ENCODE results near the gene PRDM11. TPM values are rescaled to one million over a fixed set of nuclear protein-coding genes. Genes with fewer than 3 reads are reported as not detected.
"Not testable (repeated sequence)": the region's sequence is repeated elsewhere in the genome, so short reads cannot be mapped to it uniquely, and the experiment has no call there.

PRDM11 gene
- total RNA-seq, 2 donors from 2014 or later: 1.2 to 2.0 TPM

DNA sequence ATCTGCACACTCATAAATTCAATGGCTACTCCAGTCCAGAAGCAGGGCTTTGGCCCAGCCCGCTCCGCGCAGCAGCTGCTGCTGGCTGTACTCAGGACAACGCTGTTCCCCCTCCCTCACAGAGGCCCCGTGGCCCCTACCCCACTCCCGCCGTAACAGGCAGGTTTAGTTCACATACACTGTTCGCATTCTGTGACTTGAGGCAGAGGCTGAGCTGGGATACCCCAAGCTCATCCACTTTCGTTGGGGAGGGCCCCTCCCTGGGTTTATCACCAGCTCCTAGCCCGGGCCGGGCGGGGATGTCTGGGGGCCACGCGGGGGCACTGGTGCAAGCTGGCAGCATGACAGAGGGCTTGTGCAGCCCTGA, 87.3 kb downstream of the PRDM11 start:
- H3K27ac Mint-ChIP-seq: no peak overlapping the region

DNA sequence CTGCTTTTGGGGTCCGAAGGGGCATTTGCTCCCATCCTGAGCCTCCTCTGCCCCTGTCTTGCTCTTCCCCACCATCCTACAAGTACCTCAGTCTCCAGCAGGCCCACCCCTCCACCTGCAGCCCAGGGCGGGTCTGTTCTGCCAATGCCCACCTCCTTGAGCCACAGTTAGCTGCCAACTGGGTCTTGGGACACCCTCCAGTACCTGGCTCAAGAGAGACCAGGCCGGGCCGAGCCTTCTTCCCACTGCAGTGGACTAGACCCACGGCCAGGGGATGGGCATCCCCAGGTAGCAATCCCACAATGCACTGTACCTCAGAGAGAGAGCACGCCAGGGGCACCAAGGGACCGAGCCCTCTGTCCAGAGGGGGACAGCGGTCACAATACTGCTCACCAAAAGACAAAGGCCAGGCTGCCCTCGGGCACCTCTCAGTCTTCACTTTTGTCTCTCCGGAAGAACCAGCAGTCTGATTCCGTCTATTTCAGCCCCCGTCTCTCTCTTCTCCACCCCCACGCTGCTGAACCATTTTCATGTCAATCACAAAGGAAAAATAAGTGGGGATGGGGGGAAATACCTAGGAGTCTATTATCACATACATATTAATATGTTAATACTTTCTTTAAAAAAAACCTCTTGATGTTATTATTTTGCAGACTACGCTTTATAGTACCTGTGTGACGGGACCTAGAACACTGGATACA, 88.0 kb downstream of the PRDM11 start:
- no peaks in the 10 kb centered on the region for H3K4me1 Mint-ChIP-seq (ENCODE audit: low read depth)

More for the DNA sequence above, 87.3 kb downstream of the PRDM11 start:
- peaks cover 30% of the 10 kb centered on the region for H3K27me3 Mint-ChIP-seq (ENCODE audit: low read depth)
- no peaks in the 10 kb centered on the region for H3K36me3 Mint-ChIP-seq (ENCODE audit: insufficient read depth in 2 of 2)
- H3K4me3 Mint-ChIP-seq: no peak overlapping the region
- H3K9me3 Mint-ChIP-seq: no peaks in the 10 kb centered on the region
- ATAC-seq (replicated peaks in 1 of 2) (peak; percentile 9 to 18), DNase-seq (no peak)
- no peaks in the 10 kb centered on the region for H3K4me1 Mint-ChIP-seq (ENCODE audit: low read depth)

DNA sequence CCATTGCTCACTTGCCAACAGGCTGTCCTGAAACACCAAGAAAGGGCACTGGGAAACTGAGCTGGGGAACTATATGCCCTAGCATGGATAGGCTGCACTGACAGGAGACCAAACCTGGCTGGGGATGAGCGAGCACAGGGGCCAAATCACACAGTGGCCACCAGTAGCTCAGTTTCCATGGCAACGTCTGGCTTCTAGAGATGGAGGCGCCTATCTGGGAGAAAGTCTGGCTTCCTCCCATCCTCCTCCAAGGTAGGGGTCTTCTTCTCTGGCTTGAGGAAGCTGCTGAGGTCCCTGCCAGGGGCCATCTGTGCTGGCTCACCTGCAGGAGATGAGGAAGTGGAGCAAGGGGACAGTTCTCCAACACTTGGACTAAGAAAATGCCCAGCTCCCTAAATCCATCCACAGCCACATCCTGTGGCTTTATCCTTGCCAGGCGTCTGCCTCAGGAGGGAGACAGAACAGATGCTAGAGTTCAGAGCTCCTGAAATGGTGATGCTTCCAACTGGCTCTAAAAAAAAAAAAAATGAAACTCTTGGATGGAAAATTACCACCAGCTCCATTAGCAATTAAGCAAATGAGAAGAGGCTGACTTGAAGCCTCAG, 91.4 kb downstream of the PRDM11 start:
- no peak overlapping the region for H3K27ac Mint-ChIP-seq
- H3K4me3 Mint-ChIP-seq: no peak overlapping the region
- peaks cover 3 to 4% of the 10 kb centered on the region in 2 donors for H3K9me3 Mint-ChIP-seq
- H3K36me3 Mint-ChIP-seq (ENCODE audit: insufficient read depth in 2 of 2): no peaks in the 10 kb centered on the region
- DNase-seq (no peak), ATAC-seq (replicated peaks in 1 of 2) (no peak)
- peaks cover 35% of the 10 kb centered on the region for H3K27me3 Mint-ChIP-seq (ENCODE audit: low read depth)
- no peaks in the 10 kb centered on the region for H3K4me1 Mint-ChIP-seq (ENCODE audit: low read depth)

More for the DNA sequence above, 88.0 kb downstream of the PRDM11 start:
- no peaks in the 10 kb centered on the region for H3K36me3 Mint-ChIP-seq (ENCODE audit: insufficient read depth in 2 of 2)
- H3K27me3 Mint-ChIP-seq (ENCODE audit: low read depth): peaks cover 30% of the 10 kb centered on the region
- H3K4me3 Mint-ChIP-seq: no peak overlapping the region
- ATAC-seq (replicated peaks in 1 of 2) (no peak), DNase-seq (no peak)
- no peak overlapping the region for H3K27ac Mint-ChIP-seq
- peaks cover 0 to 2% of the 10 kb centered on the region in 2 donors for H3K9me3 Mint-ChIP-seq

DNA sequence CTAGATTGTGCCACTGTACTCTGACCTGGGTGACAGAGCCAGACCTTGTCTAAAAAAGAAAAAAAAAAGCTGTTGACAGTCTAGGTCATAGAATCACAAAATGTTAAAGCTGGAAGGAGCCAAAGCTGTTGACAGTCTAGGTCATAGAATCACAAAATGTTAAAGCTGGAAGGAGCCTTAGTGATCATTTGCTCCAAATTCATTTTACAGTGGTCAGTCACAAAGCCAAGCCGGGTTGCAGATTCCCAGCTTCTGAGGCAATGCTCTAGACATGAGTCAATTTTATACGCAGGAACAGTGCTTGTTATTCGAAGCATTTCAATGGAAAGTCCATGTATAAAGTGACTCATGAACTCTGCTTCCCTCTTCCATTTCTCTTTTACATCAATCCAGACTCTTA, 92.3 kb downstream of the PRDM11 start:
- H3K4me1 Mint-ChIP-seq (ENCODE audit: low read depth): no peaks in the 10 kb centered on the region

DNA sequence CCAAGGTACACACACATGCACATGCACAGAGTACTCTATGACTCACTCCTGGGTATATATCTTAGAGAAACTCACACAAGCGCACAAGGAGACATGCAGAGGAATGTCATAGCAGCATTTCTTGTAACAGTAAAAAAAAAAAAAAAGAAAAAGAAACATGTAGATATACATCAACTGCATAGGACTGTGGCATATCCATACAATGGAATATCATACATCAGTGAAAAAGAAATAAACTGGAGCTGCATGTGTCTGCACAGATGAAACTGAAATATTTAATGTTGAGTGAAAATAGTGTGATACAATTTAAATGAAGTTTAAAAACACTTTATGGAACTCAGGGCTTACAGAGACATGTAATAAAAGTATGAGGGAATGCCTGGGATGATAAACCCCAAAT, 93.3 kb downstream of the PRDM11 start:
- Mint-ChIP-seq H3K27ac (no peak overlapping the region), H3K4me1 (ENCODE audit: low read depth) (no peaks in the 10 kb centered on the region), H3K36me3 (ENCODE audit: insufficient read depth in 2 of 2) (no peaks in the 10 kb centered on the region), H3K4me3 (no peak overlapping the region), H3K9me3 (peaks cover 3 to 4% of the 10 kb centered on the region in 2 donors), H3K27me3 (ENCODE audit: low read depth) (peaks cover 35% of the 10 kb centered on the region)
- ATAC-seq (replicated peaks in 1 of 2) (no peak), DNase-seq (no peak)

More for the DNA sequence above, 92.3 kb downstream of the PRDM11 start:
- peaks cover 3 to 4% of the 10 kb centered on the region in 2 donors for H3K9me3 Mint-ChIP-seq
- H3K27me3 Mint-ChIP-seq (ENCODE audit: low read depth): peaks cover 35% of the 10 kb centered on the region
- DNase-seq (no peak), ATAC-seq (replicated peaks in 1 of 2) (no peak)
- H3K36me3 Mint-ChIP-seq (ENCODE audit: insufficient read depth in 2 of 2): no peaks in the 10 kb centered on the region
- no peak overlapping the region for H3K4me3 Mint-ChIP-seq
- no peak overlapping the region for H3K27ac Mint-ChIP-seq

- no peak for ATAC-seq (replicated peaks in 1 of 2)
- H3K36me3 Mint-ChIP-seq (ENCODE audit: insufficient read depth in 2 of 2): no peaks in the 10 kb centered on the region
- H3K27ac Mint-ChIP-seq: no peak overlapping the region
- peaks cover 7% of the 10 kb centered on the region for H3K27me3 Mint-ChIP-seq (ENCODE audit: low read depth)
- H3K9me3 Mint-ChIP-seq: peaks cover 3 to 4% of the 10 kb centered on the region in 2 donors
- H3K4me3 Mint-ChIP-seq: no peak overlapping the region
- no peak for DNase-seq
- H3K4me1 Mint-ChIP-seq (ENCODE audit: low read depth): no peaks in the 10 kb centered on the region
These were observed 97.5 kb downstream of the PRDM11 start for GRCh38 chr11:45243967-45244366.

GRCh38 chr11:45245218-45246045, 99.0 kb downstream of the PRDM11 start:
- Mint-ChIP-seq H3K27me3 (ENCODE audit: low read depth) (peaks cover 10% of the 10 kb centered on the region), H3K4me3 (no peak overlapping the region), H3K27ac (no peak overlapping the region), H3K4me1 (ENCODE audit: low read depth) (no peaks in the 10 kb centered on the region), H3K36me3 (ENCODE audit: insufficient read depth in 2 of 2) (no peaks in the 10 kb centered on the region), H3K9me3 (no peaks in the 10 kb centered on the region)
- ATAC-seq (replicated peaks in 1 of 2) (no peak), DNase-seq (no peak)

DNA sequence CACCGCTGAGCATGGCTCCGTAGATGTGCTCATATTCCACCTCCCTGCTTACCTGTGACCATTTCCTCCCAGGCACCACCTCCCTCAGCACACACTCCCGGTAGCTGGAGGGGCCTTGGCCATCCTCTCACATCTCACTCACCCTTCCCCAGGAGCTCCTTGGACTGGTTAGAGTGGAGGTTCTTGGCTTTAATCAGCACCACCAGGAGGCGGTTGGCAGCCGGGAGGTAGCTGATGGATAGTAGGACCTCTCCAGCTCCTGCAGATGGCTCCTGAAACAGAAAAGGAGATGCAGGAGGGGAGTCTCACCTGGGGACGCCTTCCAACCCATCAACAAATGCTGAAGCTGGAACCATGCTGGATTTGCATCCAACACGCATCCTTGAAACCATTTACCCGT, 99.8 kb downstream of the PRDM11 start:
- Mint-ChIP-seq H3K9me3 (no peaks in the 10 kb centered on the region), H3K27me3 (ENCODE audit: low read depth) (peaks cover 6% of the 10 kb centered on the region), H3K4me1 (ENCODE audit: low read depth) (no peaks in the 10 kb centered on the region), H3K27ac (no peak overlapping the region), H3K36me3 (ENCODE audit: insufficient read depth in 2 of 2) (no peaks in the 10 kb centered on the region), H3K4me3 (no peak overlapping the region)
- no peak for ATAC-seq (replicated peaks in 1 of 2)
- no peak for DNase-seq

- Mint-ChIP-seq H3K27ac (no peak overlapping the region), H3K36me3 (ENCODE audit: insufficient read depth in 2 of 2) (no peaks in the 10 kb centered on the region), H3K27me3 (ENCODE audit: low read depth) (peaks cover 6% of the 10 kb centered on the region), H3K4me3 (no peak overlapping the region), H3K4me1 (ENCODE audit: low read depth) (no peaks in the 10 kb centered on the region), H3K9me3 (no peaks in the 10 kb centered on the region)
- no peak for DNase-seq
- ATAC-seq (replicated peaks in 1 of 2): no peak
These were observed 101.0 kb downstream of the PRDM11 start for GRCh38 chr11:45247433-45247832.

DNA sequence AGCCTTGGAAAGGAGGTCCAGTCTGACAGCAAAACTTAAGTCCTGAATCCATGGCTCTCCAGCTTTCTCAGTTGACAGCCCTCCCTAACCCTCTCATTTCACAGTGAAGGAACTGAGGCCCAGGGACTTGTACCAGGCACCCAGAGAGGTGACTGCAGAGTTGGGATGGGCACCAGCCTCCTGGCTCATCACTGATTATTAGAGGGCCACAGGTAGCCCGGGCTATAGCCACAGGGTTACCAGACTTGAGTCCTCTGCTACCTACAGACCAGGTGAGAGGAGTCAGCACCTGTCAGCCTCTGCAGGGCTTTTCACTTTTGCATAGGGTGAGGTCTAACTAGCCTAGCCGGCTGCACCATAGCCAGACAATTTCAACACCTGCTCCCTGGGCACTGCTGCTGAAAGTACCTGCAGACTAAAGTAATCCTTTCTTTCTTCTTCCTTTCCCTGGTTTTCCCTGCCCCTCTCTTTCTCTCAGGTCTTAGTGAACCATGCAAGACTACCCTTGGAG, 102.1 kb downstream of the PRDM11 start:
- no peaks in the 10 kb centered on the region for H3K36me3 Mint-ChIP-seq (ENCODE audit: insufficient read depth in 2 of 2)
- peaks cover 6% of the 10 kb centered on the region for H3K27me3 Mint-ChIP-seq (ENCODE audit: low read depth)
- ATAC-seq (replicated peaks in 1 of 2): no peak
- H3K4me3 Mint-ChIP-seq: no peak overlapping the region
- H3K27ac Mint-ChIP-seq: no peak overlapping the region
- no peak for DNase-seq
- no peaks in the 10 kb centered on the region for H3K4me1 Mint-ChIP-seq (ENCODE audit: low read depth)
- no peaks in the 10 kb centered on the region for H3K9me3 Mint-ChIP-seq

DNA sequence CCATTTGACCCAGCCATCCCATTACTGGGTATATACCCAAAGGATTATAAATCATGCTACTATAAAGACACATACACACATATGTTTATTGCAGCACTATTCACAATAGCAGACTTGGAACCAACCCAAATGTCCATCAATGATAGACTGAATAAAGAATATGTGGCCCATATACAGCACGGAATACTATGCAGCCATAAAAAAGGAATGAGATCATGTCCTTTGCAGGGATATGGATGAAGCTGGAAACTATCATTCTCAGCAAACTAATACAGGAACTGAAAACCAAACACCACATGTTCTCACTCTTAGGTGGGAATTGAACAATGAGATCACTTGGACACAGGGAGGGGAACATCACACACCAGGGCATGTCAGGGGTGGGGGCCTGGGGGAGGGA, 102.9 kb downstream of the PRDM11 start:
- H3K4me3 Mint-ChIP-seq; ATAC-seq (replicated peaks in 1 of 2); H3K4me1 Mint-ChIP-seq (ENCODE audit: low read depth); H3K27ac Mint-ChIP-seq; H3K9me3 Mint-ChIP-seq; H3K36me3 Mint-ChIP-seq (ENCODE audit: insufficient read depth in 2 of 2); DNase-seq; H3K27me3 Mint-ChIP-seq (ENCODE audit: low read depth): not testable (repeated sequence)

DNA sequence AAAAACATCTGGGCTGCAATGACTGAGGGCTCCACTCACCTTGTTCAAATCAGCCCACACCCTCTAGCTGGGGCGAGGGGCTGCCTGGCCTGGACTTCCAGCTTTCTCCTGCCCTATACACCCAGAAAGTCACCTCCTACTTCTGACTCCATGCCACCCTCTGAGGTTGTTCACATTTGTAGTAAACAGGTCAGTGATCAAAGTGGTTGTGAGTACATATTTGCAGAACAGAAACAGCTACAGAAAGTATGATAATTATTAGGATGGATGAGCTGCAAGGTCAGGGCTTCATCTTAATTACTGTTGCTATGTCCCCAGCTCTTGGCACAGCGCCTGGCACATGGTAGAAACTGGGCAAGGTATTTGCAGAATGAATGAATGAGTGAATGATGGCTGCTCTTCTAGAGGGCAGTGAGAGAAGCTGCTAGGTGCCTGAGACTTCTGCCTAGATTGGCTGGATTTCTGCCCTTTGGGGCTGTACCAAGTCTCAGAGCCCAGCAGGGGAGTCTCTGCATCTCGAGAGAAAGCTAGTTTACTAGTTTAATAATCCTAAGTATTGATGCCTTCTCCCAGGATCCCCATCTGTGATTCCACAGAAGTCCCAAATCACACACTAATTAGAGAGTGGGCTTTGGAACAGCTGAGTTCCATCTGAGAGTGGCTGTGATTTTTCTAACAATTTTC, 103.7 kb downstream of the PRDM11 start:
- no peak overlapping the region for H3K4me3 Mint-ChIP-seq
- H3K27me3 Mint-ChIP-seq (ENCODE audit: low read depth): peaks cover 6% of the 10 kb centered on the region
- no peak for DNase-seq
- H3K36me3 Mint-ChIP-seq (ENCODE audit: insufficient read depth in 2 of 2): no peaks in the 10 kb centered on the region
- ATAC-seq (replicated peaks in 1 of 2): no peak
- H3K27ac Mint-ChIP-seq: no peak overlapping the region
- H3K9me3 Mint-ChIP-seq: no peaks in the 10 kb centered on the region
- no peaks in the 10 kb centered on the region for H3K4me1 Mint-ChIP-seq (ENCODE audit: low read depth)
